ENCODE measurements around the gene PRELID3B. TPM values are rescaled to one million over a fixed set of nuclear protein-coding genes. Genes with fewer than 3 reads are reported as not detected.
"Not testable (repeated sequence)": the region's sequence is repeated elsewhere in the genome, so short reads cannot be mapped to it uniquely, and the experiment has no call there.

The PRELID3B gene
- total RNA-seq, 1 experiment from 2014 or later = 65.1 TPM

GRCh38 chr20:59026904-59027740 lies 15.5 kb downstream of the PRELID3B start:
- DNase-seq (ENCODE audit: low read depth) = no peak

- no peak for DNase-seq (ENCODE audit: low read depth)
These were observed 17.1 kb downstream of the PRELID3B start for GRCh38 chr20:59025511-59025910.

GRCh38 chr20:59025086-59025485 lies 17.5 kb downstream of the PRELID3B start:
- DNase-seq (ENCODE audit: low read depth) = no peak

- DNase-seq (ENCODE audit: low read depth) = no peak
These were observed 18.5 kb downstream of the PRELID3B start for GRCh38 chr20:59024111-59024530.

- no peak for DNase-seq (ENCODE audit: low read depth)
These were observed 19.0 kb downstream of the PRELID3B start for GRCh38 chr20:59023616-59024015.

- DNase-seq (ENCODE audit: low read depth) = no peak
These were observed 19.8 kb downstream of the PRELID3B start for GRCh38 chr20:59022754-59023153.

- no peak for DNase-seq (ENCODE audit: low read depth)
These were observed 21.5 kb downstream of the PRELID3B start for GRCh38 chr20:59020938-59021551.

- no peak for DNase-seq (ENCODE audit: low read depth)
These were observed 23.4 kb downstream of the PRELID3B start, which contains the start of gene TUBB1 for GRCh38 chr20:59019217-59019616. Gene TUBB1, plus strand, starts transcription at chr20:59019429. Its CDS starts 94 bp downstream, at chr20:59019523.

GRCh38 chr20:59018817-59019216 lies 23.8 kb downstream of the PRELID3B start:
- no peak for DNase-seq (ENCODE audit: low read depth)

GRCh38 chr20:59017493-59018231 lies 24.9 kb downstream of the PRELID3B start:
- no peak for DNase-seq (ENCODE audit: low read depth)

- no peak for DNase-seq (ENCODE audit: low read depth)
These were observed 25.6 kb downstream of the PRELID3B start for GRCh38 chr20:59016795-59017492.

- no peak for DNase-seq (ENCODE audit: low read depth)
These were observed 26.5 kb downstream of the PRELID3B start for GRCh38 chr20:59015812-59016711.

- DNase-seq (ENCODE audit: low read depth) = no peak
These were observed 27.2 kb downstream of the PRELID3B start for GRCh38 chr20:59015411-59015810.

- DNase-seq (ENCODE audit: low read depth) = no peak
These were observed 27.8 kb downstream of the PRELID3B start for GRCh38 chr20:59014680-59015389.

GRCh38 chr20:59013959-59014608 lies 28.5 kb downstream of the PRELID3B start:
- DNase-seq (ENCODE audit: low read depth) = no peak

GRCh38 chr20:59013031-59013951 lies 29.3 kb downstream of the PRELID3B start:
- DNase-seq (ENCODE audit: low read depth) = no peak

GRCh38 chr20:59011874-59012157 lies 30.8 kb downstream of the PRELID3B start:
- not testable (repeated sequence) for DNase-seq (ENCODE audit: low read depth)

Data from LHCN-M2 (cell line).